K562 (cell line): Measurements from ENCODE around the gene IRS2. TPM values are rescaled to one million over a fixed set of nuclear protein-coding genes. Genes with fewer than 3 reads are reported as not detected.

Experiments used
- ATAC-seq: fragments of 200-7000 bp; cut with Tn5 transposase; 3 replicates; pipeline ENCODE4 v1.9.1; 2020; ENCODE audit warnings: moderate library complexity
- BruUV-seq: library from RNA; stranded (reverse); fragments of 400-500 nt; replicated peaks from 2 replicates; lab custom pipeline; 2021; lab: Mats Ljungman, UMichigan
- CTCF ChIA-PET: fragments of 300-600 bp; formaldehyde crosslinking; extraction: SDS; loops from one replicate; lab custom pipeline; 2021; ENCODE audit warnings: low intra/inter-chr PET ratio; lab: Yijun Ruan, JAX
- POLR2A ChIA-PET: fragments of 300-600, 350-650 bp; sonication (Branson Sonifier 250); formaldehyde crosslinking; extraction: SDS; loops from one replicate; lab custom pipeline; 2021; ENCODE audit warnings: antibody characterized with exemption, inconsistent platforms; lab: Yijun Ruan, JAX
- DNase-seq, 4 experiments: peaks; one replicate each; pipeline versions ENCODE4 v3.0.0 to v3.0.0-alpha.2; 2011 to 2018; ENCODE audit warnings: low spot score in 3 of 4, mixed read lengths in 3 of 4; ENCODE audit errors: extremely low read depth in 1 of 4
- FAIRE-seq: peaks from 2 replicates; lab custom pipeline; 2011; peaks lifted over from hg19 to GRCh38; lab: Jason Lieb, UNC
- H2AFZ ChIP-seq: 2 replicates; pipeline ENCODE4 v1.6.0; 2011; ENCODE audit warnings: low read depth, low read length, control low read depth, inconsistent platforms
- H3K27ac ChIP-seq: fragments of 200-600 bp; 3 replicates; pipeline ENCODE4 v1.8.0; 2011; ENCODE audit warnings: low read depth, mild to moderate bottlenecking, control low read depth, inconsistent platforms, low read length, moderate library complexity, mixed read lengths; ENCODE audit errors: extremely low read depth
- H3K27me3 ChIP-seq, 2 experiments: fragments of 300-600 bp in 1 of 2; 2 replicates in 1 of 2; 3 replicates in 1 of 2; pipeline versions ENCODE4 v1.6.0 to v1.8.0; 2011; ENCODE audit warnings: inconsistent platforms in 2 of 2, low read length in 2 of 2, mild to moderate bottlenecking in 1 of 2, mixed read lengths in 1 of 2, moderate library complexity in 1 of 2; ENCODE audit not compliant: control insufficient read depth in 2 of 2, insufficient read depth in 2 of 2
- H3K36me3 ChIP-seq: fragments of 300-600 bp; 3 replicates; pipeline ENCODE4 v1.8.0; 2011; ENCODE audit warnings: mild to moderate bottlenecking, low read length, inconsistent platforms; ENCODE audit not compliant: control insufficient read depth, insufficient read depth
- H3K4me1 ChIP-seq, 2 experiments: fragments of 200-600 bp in 1 of 2; replicated peaks in 1 of 2; 2 replicates in 1 of 2; 3 replicates in 1 of 2; pipeline versions ENCODE4 v1.5.1 to v1.8.0; 2011; ENCODE audit warnings: inconsistent platforms in 2 of 2, low read length in 2 of 2, mild to moderate bottlenecking in 1 of 2, mixed read lengths in 1 of 2, moderate library complexity in 1 of 2; ENCODE audit not compliant: control insufficient read depth in 2 of 2, insufficient read depth in 2 of 2
- H3K4me2 ChIP-seq: 2 replicates; pipeline ENCODE4 v1.6.1; 2011; ENCODE audit warnings: low read length, control low read depth, inconsistent platforms, mixed read lengths; ENCODE audit not compliant: insufficient read depth
- H3K4me3 ChIP-seq: fragments of 200-600 bp; sonication (generic), shearing (Covaris generic); 2 replicates; pipeline ENCODE4 v1.5.1; 2016; ENCODE audit warnings: control low read depth, inconsistent platforms
- H3K79me2 ChIP-seq: fragments of 200-600 bp; 3 replicates; pipeline ENCODE4 v1.8.0; 2011; ENCODE audit warnings: low read length, inconsistent platforms; ENCODE audit not compliant: control insufficient read depth, insufficient read depth
- H3K9ac ChIP-seq, 2 experiments: 2 replicates each; pipeline versions ENCODE4 v1.6.0 to v1.6.1; 2011; ENCODE audit warnings: low read depth in 2 of 2, low read length in 2 of 2, control low read depth in 1 of 2, inconsistent platforms in 1 of 2, mild to moderate bottlenecking in 1 of 2, mixed read lengths in 1 of 2; ENCODE audit not compliant: insufficient read depth in 1 of 2
- H3K9me1 ChIP-seq: one replicate; pipeline ENCODE4 v1.6.0; 2011; ENCODE audit warnings: inconsistent platforms, mild to moderate bottlenecking, low read length, moderate library complexity; ENCODE audit not compliant: control insufficient read depth, insufficient read depth
- H3K9me3 ChIP-seq: replicated peaks from 2 replicates; pipeline ENCODE4 v1.5.1; 2011; ENCODE audit warnings: low read depth, low read length, inconsistent platforms; ENCODE audit not compliant: control insufficient read depth, insufficient read depth
- H4K20me1 ChIP-seq: replicated peaks from 2 replicates; pipeline ENCODE4 v1.6.1; 2011; ENCODE audit warnings: low read length, inconsistent platforms, mixed read lengths; ENCODE audit not compliant: control insufficient read depth, insufficient read depth
- BCL6 ChIP-seq: fragments of 250-450 bp; sonication (Bioruptor Pico); IDR thresholded peaks from 2 replicates; pipeline ENCODE4 v1.4.0; 2020
- FOXM1 ChIP-seq, 2 experiments: fragments of 450-650 bp in 1 of 2; sonication (generic) in 1 of 2; formaldehyde crosslinking in 1 of 2; IDR thresholded peaks; 2 replicates each; pipeline versions ENCODE4 v1.6.1 to v1.9.0; 2017 to 2022; ENCODE audit warnings: low read depth in 2 of 2, mild to moderate bottlenecking in 2 of 2, missing genetic modification reagents in 1 of 2, moderate library complexity in 1 of 2
- GABPB1 ChIP-seq: sonication (generic); formaldehyde crosslinking; IDR thresholded peaks from 2 replicates; pipeline ENCODE4 v1.8.0; 2022; ENCODE audit warnings: mild to moderate bottlenecking, missing genetic modification reagents
- NFRKB ChIP-seq: fragments of 450-650 bp; IDR thresholded peaks from 2 replicates; pipeline ENCODE4 v1.6.1; 2016; ENCODE audit warnings: low read depth
- PCBP1 ChIP-seq: fragments of 200-400 bp; formaldehyde crosslinking; IDR thresholded peaks from 2 replicates; pipeline ENCODE4 v1.6.1; 2018; ENCODE audit warnings: mild to moderate bottlenecking, low read depth, low read length; ENCODE audit not compliant: poor library complexity, severe bottlenecking
- SPI1 ChIP-seq: IDR thresholded peaks from 2 replicates; pipeline ENCODE4 v1.6.1; 2011; ENCODE audit warnings: low read depth, low read length, control low read depth, borderline replicate concordance
- TBL1XR1 ChIP-seq, 2 experiments: IDR thresholded peaks; 2 replicates each; pipeline ENCODE4 v1.6.1; 2012; ENCODE audit warnings: improper control_type of control experiment in 2 of 2, low read length in 2 of 2, mild to moderate bottlenecking in 1 of 2
- TEAD4 ChIP-seq, 2 experiments: sonication (generic) in 1 of 2; formaldehyde crosslinking in 1 of 2; IDR thresholded peaks; 2 replicates each; pipeline versions ENCODE4 v1.6.1 to v1.8.0; 2012 to 2022; ENCODE audit warnings: borderline replicate concordance in 1 of 2, inconsistent platforms in 1 of 2, low read length in 1 of 2, mild to moderate bottlenecking in 1 of 2, missing genetic modification reagents in 1 of 2
- YY1 ChIP-seq, 3 experiments: IDR thresholded peaks; 2 replicates each; pipeline ENCODE4 v1.6.1; 2011; ENCODE audit warnings: low read length in 2 of 3, mild to moderate bottlenecking in 2 of 3, moderate library complexity in 2 of 3, borderline replicate concordance in 1 of 3, control low read depth in 1 of 3, low read depth in 1 of 3; ENCODE audit not compliant: insufficient read depth in 3 of 3, insufficient replicate concordance in 2 of 3, control insufficient read depth in 1 of 3, insufficient read length in 1 of 3; ENCODE audit errors: extremely low read depth in 1 of 3
- ZNF311 ChIP-seq: fragments of 250-450 bp; sonication (Bioruptor Pico); IDR thresholded peaks from 2 replicates; pipeline ENCODE4 v1.4.0; 2020; ENCODE audit warnings: mild to moderate bottlenecking, moderate library complexity
- ZNF639 ChIP-seq, 2 experiments: fragments of 200-800 bp in 1 of 2; sonication (Bioruptor generic) in 1 of 2; sonication (generic) in 1 of 2; formaldehyde crosslinking in 1 of 2; IDR thresholded peaks in 1 of 2; conservative IDR thresholded peaks in 1 of 2; 2 replicates each; pipeline versions ENCODE4 v1.5.0 to v1.6.1; 2016 to 2020; ENCODE audit warnings: missing compliant biosample characterization in 1 of 2, missing genetic modification characterization in 1 of 2, missing genetic modification reagents in 1 of 2
- WGBS: fragments of 100-300 bp; shearing (Covaris generic); methylation state at CpG from one replicate; pipeline ENCODE4 v1.1.6; 2016; ENCODE audit warnings: low coverage, mixed read lengths; ENCODE audit not compliant: insufficient coverage; ENCODE audit errors: missing lambda C conversion rate; 5-methylcytosine and 5-hydroxymethylcytosine counted together
- in situ Hi-C: fragments of 300-500 bp; cut with MboI; formaldehyde crosslinking; loops from 4 replicates; pipeline ENCODE4 v1.15.0; 2018; ENCODE audit warnings: inconsistent platforms, mixed read lengths
- intact Hi-C: fragments of 100-400 bp; cut with micrococcal nuclease; formaldehyde crosslinking; loops from 2 replicates; pipeline ENCODE4 v1.14.2; 2022
- polyA plus RNA-seq, 8 experiments: library from polyadenylated mRNA; depleted of rRNA in 4 of 8; stranded (reverse) in 5 of 8; unstranded in 3 of 8; fragments of >200 nt; fragmentation: Nextera tagmentation in 2 of 8; fragmentation: Illumina TruSeq in 1 of 8; extraction: Ambion mirVana in 2 of 8; extraction: Trizol in 1 of 8; gene quantifications; 2 replicates each; pipeline versions ENCODE4 v1.2.1 to v1.2.3, GENCODE V29; 2011 to 2014; ENCODE audit warnings: inconsistent platforms in 1 of 8, missing spikeins in 1 of 8
- total RNA-seq, 7 experiments: library from RNA; depleted of rRNA in 6 of 7; stranded (reverse); fragments of >200 nt in 6 of 7; fragmentation: Illumina TruSeq in 2 of 7; extraction: Trizol in 2 of 7; gene quantifications; 2 replicates each; pipeline versions ENCODE4 v1.2.1 to v1.2.3, GENCODE V29; 2011 to 2021; ENCODE audit warnings: low replicate concordance in 1 of 7
- TF ChIP-seq, protein P1 (sequence below): sonication (generic); formaldehyde crosslinking; IDR thresholded peaks from 2 replicates; pipeline ENCODE4 v1.9.0; 2022; ENCODE audit warnings: mild to moderate bottlenecking, missing genetic modification reagents

Gene IRS2
- total and polyA plus RNA-seq, 9 of the 15 experiments (the other 6 are each of a cell fraction or from before 2014, with no cell fraction given) = 0.36 to 4.6 (median 0.63) TPM

DNA sequence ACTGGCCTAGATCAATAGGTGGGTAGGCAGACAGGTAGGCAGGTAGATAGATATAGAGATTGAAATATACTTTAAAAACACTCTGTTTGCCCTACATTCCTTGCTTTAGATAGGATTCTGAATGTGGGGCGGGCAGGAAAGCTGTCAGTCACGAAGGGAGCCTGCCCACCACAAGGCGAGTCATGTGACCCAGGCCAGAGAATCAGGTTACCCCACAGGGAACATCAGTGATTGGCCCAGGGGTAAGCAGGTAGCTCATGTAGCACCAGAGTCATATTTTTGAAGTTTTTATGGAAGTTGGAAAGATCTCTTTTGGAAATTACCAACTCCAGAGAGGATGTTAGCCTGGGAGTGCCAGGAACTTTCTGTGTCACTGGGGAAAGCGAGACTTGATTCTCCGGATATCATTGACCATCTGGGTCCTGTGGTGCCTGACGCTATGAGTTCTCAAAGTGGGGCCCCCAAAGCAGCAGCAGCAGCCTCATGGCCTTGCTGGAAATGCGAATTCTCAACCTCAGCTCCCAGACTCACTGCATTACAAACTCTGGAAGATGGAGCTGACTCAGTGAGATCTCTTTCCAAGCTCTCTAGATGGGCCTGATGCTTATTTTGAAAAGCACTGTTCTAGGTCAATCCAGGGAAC is 60.3 kb downstream of the IRS2 start (continued):
- TF ChIP-seq, protein P1, sequence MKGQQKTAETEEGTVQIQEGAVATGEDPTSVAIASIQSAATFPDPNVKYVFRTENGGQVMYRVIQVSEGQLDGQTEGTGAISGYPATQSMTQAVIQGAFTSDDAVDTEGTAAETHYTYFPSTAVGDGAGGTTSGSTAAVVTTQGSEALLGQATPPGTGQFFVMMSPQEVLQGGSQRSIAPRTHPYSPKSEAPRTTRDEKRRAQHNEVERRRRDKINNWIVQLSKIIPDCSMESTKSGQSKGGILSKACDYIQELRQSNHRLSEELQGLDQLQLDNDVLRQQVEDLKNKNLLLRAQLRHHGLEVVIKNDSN (CRISPR knock-in tag) = peak; percentile 54
- no peak for TF ChIP-seq TBL1XR1 (IDR thresholded peaks at IDR 0.05; ENCODE audit: low read length in 2 of 2)
- no peak for TF ChIP-seq BCL6 (CRISPR knock-in tag)

DNA sequence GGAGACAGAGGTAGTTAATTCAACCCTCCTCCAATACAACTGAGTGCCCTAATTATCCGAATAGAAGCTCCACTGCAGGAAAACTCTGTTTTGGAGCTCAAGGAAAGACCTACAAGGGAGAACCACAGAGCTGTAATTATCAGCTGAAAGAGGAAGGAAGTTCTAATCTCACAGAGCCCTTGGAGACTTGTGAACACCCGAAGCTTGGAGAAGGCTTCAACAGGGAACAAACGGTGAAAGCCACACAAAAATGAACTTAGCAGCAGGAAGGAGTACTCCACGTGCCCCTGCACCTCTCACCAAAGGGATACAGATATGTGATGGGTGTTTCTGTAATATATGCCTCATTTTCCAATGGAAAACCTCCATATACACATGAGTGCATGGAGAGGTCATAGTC is 61.1 kb downstream of the IRS2 start:
- Histone ChIP-seq H3K79me2 (no peaks in the 10 kb centered on the region), H3K4me2 (no peak overlapping the region), H3K9me1 (no peaks in the 10 kb centered on the region), H3K27me3 (peaks cover 2 to 30% of the 10 kb centered on the region in 2 experiments; a peak in 4 of 5 replicates), H2AFZ (no peak overlapping the region), H3K4me3 (no peak overlapping the region), H3K36me3 (no peaks in the 10 kb centered on the region), H3K9me3 (no peaks in the 10 kb centered on the region), H3K27ac (no peak overlapping the region), H3K9ac (no peak overlapping the region), H3K4me1 (peaks cover 0 to 1% of the 10 kb centered on the region in 2 experiments; a peak in 3 of 5 replicates), H4K20me1 (no peaks in the 10 kb centered on the region)
- FAIRE-seq = no peak
- CTCF ChIA-PET = no interaction called here
- ATAC-seq = no peak
- no peak for DNase-seq
- in situ Hi-C loops (no loop called here), intact Hi-C loops (no loop called here)
- BruUV-seq = no TSS peak
- 0% methylated on average over 4 of the region's 4 CpGs for WGBS
- TF ChIP-seq TEAD4 (IDR thresholded peaks at IDR 0.05; ENCODE audit: low read length) (no peak), TEAD4 (CRISPR knock-in tag; IDR thresholded peaks at IDR 0.05; ENCODE audit: borderline replicate concordance) (no peak), ZNF311 (CRISPR knock-in tag) (no peak), PCBP1 (no peak), GABPB1 (CRISPR knock-in tag) (no peak), SPI1 (peak; percentile 16; the same call in 1 of the 2 replicates), FOXM1 (IDR thresholded peaks at IDR 0.05; ENCODE audit: low read depth) (no peak), FOXM1 (CRISPR knock-in tag; IDR thresholded peaks at IDR 0.05; ENCODE audit: low read depth) (no peak), ZNF639 (CRISPR knock-in tag; conservative IDR thresholded peaks at IDR 0.05 in 1 of 2, IDR thresholded peaks at IDR 0.05 in 1 of 2) (no peak), YY1 (IDR thresholded peaks at IDR 0.05; ENCODE audit: borderline replicate concordance in 1 of 3, control insufficient read depth in 1 of 3, extremely low read depth in 1 of 3, insufficient read depth in 3 of 3, insufficient read length in 1 of 3, insufficient replicate concordance in 2 of 3, low read depth in 1 of 3, low read length in 2 of 3) (no peak), NFRKB (no peak)
- POLR2A ChIA-PET = interaction anchor here (0.8 kb wide), 1 partner anchor 50 kb away, joined by 3 read pairs; no protein-coding TSS in a partner anchor
